Measurements from ENCODE around the gene MMP20. TPM values are rescaled to one million over a fixed set of nuclear protein-coding genes. Genes with fewer than 3 reads are reported as not detected.

MMP20 gene
- total RNA-seq, 4 donors from 2014 or later = not detected

DNA sequence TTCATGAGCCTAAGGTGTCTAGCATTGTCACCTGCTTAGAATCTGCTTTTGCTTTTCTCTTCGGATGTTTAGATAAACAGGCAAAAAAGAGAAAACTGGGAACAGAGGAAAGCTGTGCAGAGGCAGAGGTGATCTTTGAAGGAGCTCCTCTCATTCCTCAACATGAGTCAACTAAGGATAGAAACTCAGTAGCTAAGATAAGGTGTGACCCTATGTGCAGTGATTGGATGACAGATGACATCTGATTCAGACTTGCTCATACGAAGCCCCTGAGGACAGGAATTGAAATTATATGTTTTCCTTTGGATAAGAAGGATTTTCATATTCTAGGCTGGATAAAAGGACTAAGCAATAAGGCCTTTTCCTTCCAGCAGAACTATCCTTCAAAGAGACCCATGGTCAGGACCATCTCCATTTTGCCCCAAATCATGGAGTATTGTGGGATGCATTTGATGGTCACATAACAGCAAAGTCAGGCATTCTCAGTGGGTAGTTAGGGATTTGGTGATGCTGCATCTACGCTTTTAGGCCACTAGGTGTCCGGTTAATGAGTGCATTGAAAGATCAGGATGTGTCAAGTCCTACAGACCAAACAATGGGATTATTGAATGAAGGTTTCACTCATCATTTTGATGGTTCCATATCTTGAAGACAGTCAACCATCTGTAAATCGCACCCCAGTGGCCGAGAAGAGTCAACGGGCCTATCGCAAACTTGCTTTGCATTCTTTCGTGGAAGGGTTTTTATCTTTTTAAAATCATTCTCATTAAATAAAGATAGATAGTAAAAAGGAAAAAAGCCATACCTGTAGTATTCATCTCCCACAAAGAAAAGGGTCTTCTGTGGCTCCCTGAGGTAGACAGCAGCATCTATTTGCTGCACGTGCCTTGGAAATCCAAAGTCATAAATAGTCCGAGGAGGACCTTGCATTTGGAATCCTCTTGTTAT lies 32.2 kb downstream of the MMP20 start:
- 91% methylated on average over 11 of the region's 11 CpGs for WGBS
- Histone ChIP-seq H3K36me3 (no peaks in the 10 kb centered on the region), H3K4me1 (no peaks in the 10 kb centered on the region), H3K9me3 (no peaks in the 10 kb centered on the region), H3K27ac (replicated peaks in 1 of 4) (no peak overlapping the region), H3K4me3 (no peak overlapping the region), H3K27me3 (no peaks in the 10 kb centered on the region)
- DNase-seq (ENCODE audit: extremely low spot score) = no peak
- intact Hi-C loops (cut with DNase I) = no loop called here
- no peak for TF ChIP-seq POLR2A (IDR thresholded peaks at IDR 0.05; ENCODE audit: low read depth)
- TF ChIP-seq POLR2AphosphoS5 (IDR thresholded peaks at IDR 0.05) = no peak
- TF ChIP-seq CTCF (IDR thresholded peaks at IDR 0.05) = peak in 1 of 3 experiments; percentile 19

DNA sequence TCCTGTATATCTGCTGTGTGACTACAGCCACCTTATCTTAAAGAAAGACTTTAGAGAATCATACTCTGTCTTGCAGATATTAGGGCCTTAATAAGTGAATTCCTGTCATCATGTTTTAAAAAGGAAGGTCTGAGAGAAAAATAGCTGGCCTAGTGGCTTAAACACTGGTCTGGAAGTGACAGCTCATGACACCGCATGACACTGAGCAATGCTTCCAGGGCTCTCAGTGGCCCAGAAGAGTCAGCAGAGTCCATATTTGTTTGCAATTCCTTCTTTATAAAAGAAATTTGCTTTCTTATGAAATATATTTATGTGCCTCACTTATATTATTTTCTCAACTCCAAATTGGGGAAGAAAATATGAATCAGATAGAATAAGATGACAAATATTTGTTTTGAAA lies 33.0 kb downstream of the MMP20 start:
- no peaks in the 10 kb centered on the region for H3K4me1 ChIP-seq
- WGBS = 100% methylated on average over 1 of the region's 1 CpG
- DNase-seq (ENCODE audit: extremely low spot score) = no peak
- H3K27me3 ChIP-seq = no peaks in the 10 kb centered on the region
- intact Hi-C loops (cut with DNase I) = no loop called here
- H3K4me3 ChIP-seq = no peak overlapping the region
- H3K27ac ChIP-seq (replicated peaks in 1 of 4) = no peak overlapping the region
- H3K9me3 ChIP-seq = no peaks in the 10 kb centered on the region
- TF ChIP-seq POLR2A (IDR thresholded peaks at IDR 0.05; ENCODE audit: low read depth) (no peak), CTCF (IDR thresholded peaks at IDR 0.05) (no peak), POLR2AphosphoS5 (IDR thresholded peaks at IDR 0.05) (no peak), EP300 (IDR thresholded peaks at IDR 0.05) (no peak)
- no peaks in the 10 kb centered on the region for H3K36me3 ChIP-seq

DNA sequence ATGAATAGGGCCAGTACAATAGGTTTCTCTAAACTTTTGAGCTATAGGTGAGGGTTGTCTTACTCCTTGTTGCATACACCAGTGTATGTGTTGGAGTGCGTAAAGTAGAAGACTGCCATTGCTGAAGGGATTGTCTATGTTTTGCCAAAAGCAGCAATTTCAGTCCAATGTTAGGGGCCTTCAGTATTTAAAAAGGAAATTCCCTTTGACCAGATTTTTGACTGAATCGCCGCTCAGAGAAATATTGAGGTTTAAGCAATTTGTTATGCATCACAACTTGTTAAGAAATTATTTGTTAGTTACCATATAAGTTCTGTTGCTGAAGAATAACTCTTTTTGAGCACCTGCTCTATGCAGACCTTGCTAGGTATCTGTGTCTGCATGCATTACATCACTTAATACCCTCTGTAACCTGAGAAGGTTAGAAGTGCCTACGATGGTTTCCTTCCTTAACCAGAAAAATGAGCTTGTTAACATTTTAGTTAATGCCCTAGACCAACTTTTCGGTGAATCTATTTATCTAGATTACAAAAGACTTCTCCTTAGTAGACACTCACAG lies 33.9 kb downstream of the MMP20 start:
- DNase-seq (ENCODE audit: extremely low spot score) = no peak
- TF ChIP-seq CTCF (IDR thresholded peaks at IDR 0.05) (no peak), POLR2AphosphoS5 (IDR thresholded peaks at IDR 0.05) (no peak), EP300 (IDR thresholded peaks at IDR 0.05) (no peak), POLR2A (IDR thresholded peaks at IDR 0.05; ENCODE audit: low read depth) (no peak)

DNA sequence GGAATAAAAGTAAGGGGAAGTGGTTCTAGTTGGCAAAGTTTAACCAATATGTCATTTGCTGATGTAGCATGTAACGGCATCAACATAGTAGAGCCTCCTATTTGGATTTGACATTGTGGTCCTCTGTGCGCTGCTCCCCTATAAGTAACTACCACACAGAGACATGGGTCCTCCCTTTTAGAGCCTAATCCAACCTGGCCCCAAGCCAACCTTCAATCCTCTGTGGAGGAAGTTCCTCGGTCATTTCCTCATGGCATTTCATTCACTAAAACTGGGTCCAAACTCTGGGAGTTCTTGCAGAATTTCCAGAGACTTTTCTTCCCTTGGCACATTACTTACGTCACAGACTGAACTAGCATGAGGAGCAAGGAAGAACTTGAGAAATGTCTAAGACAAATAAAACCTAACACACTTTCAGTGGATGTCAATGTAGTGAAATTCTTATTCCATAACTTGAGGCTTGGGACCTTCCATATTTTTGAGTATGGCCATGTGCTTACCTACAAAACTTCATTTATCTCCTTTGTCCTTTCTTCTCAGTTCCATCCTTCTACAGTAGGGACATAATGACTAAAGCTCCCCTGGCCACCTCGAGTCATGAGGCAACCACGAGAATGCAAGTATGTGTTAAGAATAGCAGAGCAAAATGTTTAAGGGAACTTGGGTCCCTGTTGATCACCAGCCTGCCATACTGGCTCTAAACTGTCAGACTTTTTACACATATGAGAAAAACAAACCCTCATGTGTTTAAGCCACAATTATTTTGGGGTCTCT lies 34.7 kb downstream of the MMP20 start:
- Histone ChIP-seq H3K27ac (replicated peaks in 1 of 4) (no peak overlapping the region), H3K4me3 (no peak overlapping the region), H3K9me3 (no peaks in the 10 kb centered on the region), H3K36me3 (no peaks in the 10 kb centered on the region), H3K27me3 (no peaks in the 10 kb centered on the region), H3K4me1 (no peaks in the 10 kb centered on the region)
- intact Hi-C loops (cut with DNase I) = no loop called here
- 82% methylated on average over 6 of the region's 6 CpGs for WGBS
- DNase-seq (ENCODE audit: extremely low spot score) = no peak
- no peak for TF ChIP-seq EP300 (IDR thresholded peaks at IDR 0.05)
- TF ChIP-seq POLR2A (IDR thresholded peaks at IDR 0.05; ENCODE audit: low read depth) = no peak
- TF ChIP-seq CTCF (IDR thresholded peaks at IDR 0.05) = no peak
- no peak for TF ChIP-seq POLR2AphosphoS5 (IDR thresholded peaks at IDR 0.05)

More for the DNA sequence above, 33.9 kb downstream of the MMP20 start:
- intact Hi-C loops (cut with DNase I) = no loop called here
- Histone ChIP-seq H3K4me3 (no peak overlapping the region), H3K27me3 (no peaks in the 10 kb centered on the region), H3K27ac (replicated peaks in 1 of 4) (no peak overlapping the region), H3K4me1 (no peaks in the 10 kb centered on the region), H3K36me3 (no peaks in the 10 kb centered on the region), H3K9me3 (no peaks in the 10 kb centered on the region)
- WGBS = 75% methylated on average over 5 of the region's 5 CpGs

All from esophagus muscularis mucosa (tissue), 4 donors.